Measurements from ENCODE around the gene DLL4. TPM values are rescaled to one million over a fixed set of nuclear protein-coding genes. Genes with fewer than 3 reads are reported as not detected.

DLL4 gene
- polyA plus RNA-seq, 1 donor from 2014 or later = 2.2 TPM

DNA sequence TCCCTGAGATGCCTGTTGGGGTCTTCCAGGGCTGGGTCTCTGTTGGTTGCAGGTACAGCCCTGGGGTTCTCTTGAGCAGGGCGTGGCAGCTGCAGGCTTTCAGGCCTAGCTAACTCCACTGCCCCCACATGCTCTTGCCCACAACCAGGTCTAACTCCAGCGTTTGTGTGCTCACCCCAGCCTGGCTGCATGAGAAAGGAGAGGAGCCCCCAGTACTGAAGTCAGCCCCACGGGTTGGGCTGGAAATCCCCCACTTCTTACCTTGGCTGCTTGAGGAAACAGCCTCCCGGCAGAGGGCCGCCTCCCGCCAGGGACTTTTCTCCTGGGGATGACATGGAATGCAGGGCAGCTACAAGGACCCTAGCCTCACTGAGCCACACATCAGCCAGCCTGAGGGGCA is 16.7 kb upstream of the DLL4 start:
- H4K20me1 ChIP-seq (ENCODE audit: insufficient read depth) = no peaks in the 10 kb centered on the region
- no peak overlapping the region for H3K4me3 ChIP-seq (ENCODE audit: low read length)
- no peaks in the 10 kb centered on the region for H3K36me3 ChIP-seq (ENCODE audit: insufficient read depth, low read length)
- H3K27me3 ChIP-seq (ENCODE audit: insufficient read depth, low read depth, low read length) = no peaks in the 10 kb centered on the region
- no peaks in the 10 kb centered on the region for H3K9me2 ChIP-seq (ENCODE audit: insufficient read depth, low read length)
- no peaks in the 10 kb centered on the region for H3F3A ChIP-seq (ENCODE audit: insufficient read depth, low read length, poor library complexity, severe bottlenecking)
- H3K79me2 ChIP-seq (replicated peaks; ENCODE audit: insufficient read depth, low read length) = no peaks in the 10 kb centered on the region
- no peak overlapping the region for H3K4me2 ChIP-seq (ENCODE audit: low read length)
- no peak overlapping the region for H3K9ac ChIP-seq (ENCODE audit: low read length)
- H3K9me3 ChIP-seq (ENCODE audit: low read length) = no peaks in the 10 kb centered on the region
- H3K27ac ChIP-seq (ENCODE audit: low read length) = no peak overlapping the region
- no peak for TF ChIP-seq POLR2AphosphoS5 (IDR thresholded peaks at IDR 0.05)
- no peak for TF ChIP-seq MXI1 (conservative IDR thresholded peaks at IDR 0.05; ENCODE audit: poor library complexity, severe bottlenecking)
- TF ChIP-seq EZH2 (IDR thresholded peaks at IDR 0.05; ENCODE audit: borderline replicate concordance, insufficient read depth, low read length, poor library complexity, severe bottlenecking) = no peak
- TF ChIP-seq RAD21 (conservative IDR thresholded peaks at IDR 0.05) = no peak
- TF ChIP-seq TAF1 (IDR thresholded peaks at IDR 0.05; ENCODE audit: low read depth) = no peak
- no peak for TF ChIP-seq SMC3 (conservative IDR thresholded peaks at IDR 0.05; ENCODE audit: poor library complexity)
- TF ChIP-seq, protein P1, sequence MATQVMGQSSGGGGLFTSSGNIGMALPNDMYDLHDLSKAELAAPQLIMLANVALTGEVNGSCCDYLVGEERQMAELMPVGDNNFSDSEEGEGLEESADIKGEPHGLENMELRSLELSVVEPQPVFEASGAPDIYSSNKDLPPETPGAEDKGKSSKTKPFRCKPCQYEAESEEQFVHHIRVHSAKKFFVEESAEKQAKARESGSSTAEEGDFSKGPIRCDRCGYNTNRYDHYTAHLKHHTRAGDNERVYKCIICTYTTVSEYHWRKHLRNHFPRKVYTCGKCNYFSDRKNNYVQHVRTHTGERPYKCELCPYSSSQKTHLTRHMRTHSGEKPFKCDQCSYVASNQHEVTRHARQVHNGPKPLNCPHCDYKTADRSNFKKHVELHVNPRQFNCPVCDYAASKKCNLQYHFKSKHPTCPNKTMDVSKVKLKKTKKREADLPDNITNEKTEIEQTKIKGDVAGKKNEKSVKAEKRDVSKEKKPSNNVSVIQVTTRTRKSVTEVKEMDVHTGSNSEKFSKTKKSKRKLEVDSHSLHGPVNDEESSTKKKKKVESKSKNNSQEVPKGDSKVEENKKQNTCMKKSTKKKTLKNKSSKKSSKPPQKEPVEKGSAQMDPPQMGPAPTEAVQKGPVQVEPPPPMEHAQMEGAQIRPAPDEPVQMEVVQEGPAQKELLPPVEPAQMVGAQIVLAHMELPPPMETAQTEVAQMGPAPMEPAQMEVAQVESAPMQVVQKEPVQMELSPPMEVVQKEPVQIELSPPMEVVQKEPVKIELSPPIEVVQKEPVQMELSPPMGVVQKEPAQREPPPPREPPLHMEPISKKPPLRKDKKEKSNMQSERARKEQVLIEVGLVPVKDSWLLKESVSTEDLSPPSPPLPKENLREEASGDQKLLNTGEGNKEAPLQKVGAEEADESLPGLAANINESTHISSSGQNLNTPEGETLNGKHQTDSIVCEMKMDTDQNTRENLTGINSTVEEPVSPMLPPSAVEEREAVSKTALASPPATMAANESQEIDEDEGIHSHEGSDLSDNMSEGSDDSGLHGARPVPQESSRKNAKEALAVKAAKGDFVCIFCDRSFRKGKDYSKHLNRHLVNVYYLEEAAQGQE (IDR thresholded peaks at IDR 0.05; ENCODE audit: borderline replicate concordance) = no peak
- TF ChIP-seq, protein P2, sequence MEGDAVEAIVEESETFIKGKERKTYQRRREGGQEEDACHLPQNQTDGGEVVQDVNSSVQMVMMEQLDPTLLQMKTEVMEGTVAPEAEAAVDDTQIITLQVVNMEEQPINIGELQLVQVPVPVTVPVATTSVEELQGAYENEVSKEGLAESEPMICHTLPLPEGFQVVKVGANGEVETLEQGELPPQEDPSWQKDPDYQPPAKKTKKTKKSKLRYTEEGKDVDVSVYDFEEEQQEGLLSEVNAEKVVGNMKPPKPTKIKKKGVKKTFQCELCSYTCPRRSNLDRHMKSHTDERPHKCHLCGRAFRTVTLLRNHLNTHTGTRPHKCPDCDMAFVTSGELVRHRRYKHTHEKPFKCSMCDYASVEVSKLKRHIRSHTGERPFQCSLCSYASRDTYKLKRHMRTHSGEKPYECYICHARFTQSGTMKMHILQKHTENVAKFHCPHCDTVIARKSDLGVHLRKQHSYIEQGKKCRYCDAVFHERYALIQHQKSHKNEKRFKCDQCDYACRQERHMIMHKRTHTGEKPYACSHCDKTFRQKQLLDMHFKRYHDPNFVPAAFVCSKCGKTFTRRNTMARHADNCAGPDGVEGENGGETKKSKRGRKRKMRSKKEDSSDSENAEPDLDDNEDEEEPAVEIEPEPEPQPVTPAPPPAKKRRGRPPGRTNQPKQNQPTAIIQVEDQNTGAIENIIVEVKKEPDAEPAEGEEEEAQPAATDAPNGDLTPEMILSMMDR (IDR thresholded peaks at IDR 0.05; ENCODE audit: poor library complexity, severe bottlenecking) = no peak
- TF ChIP-seq EP300 (conservative IDR thresholded peaks at IDR 0.05; ENCODE audit: poor library complexity, severe bottlenecking) = no peak
- no peak overlapping the region for H2AFZ ChIP-seq (ENCODE audit: low read depth, low read length)

DNA sequence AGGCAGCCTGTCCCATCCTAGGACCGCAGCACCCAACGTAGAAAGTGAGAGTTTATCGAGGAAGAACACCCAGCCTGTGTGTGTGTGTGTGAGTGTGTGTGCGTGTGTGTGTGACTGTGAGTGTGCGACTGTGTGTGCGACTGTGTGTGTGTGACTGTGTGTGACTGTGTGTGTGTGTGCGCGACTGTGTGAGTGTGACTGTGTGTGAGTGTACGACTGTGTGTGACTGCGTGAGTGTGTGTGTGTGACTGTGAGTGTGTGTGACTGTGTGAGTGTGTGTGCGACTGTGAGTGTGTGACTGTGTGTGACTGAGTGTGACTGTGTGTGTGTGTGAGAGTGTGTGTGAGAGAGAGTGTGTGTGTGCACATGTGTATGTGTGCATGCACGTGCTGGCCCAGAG is 15.1 kb upstream of the DLL4 start:
- Histone ChIP-seq H3K27ac (ENCODE audit: low read length) (no peak overlapping the region), H2AFZ (ENCODE audit: low read depth, low read length) (no peak overlapping the region), H3K9ac (ENCODE audit: low read length) (no peak overlapping the region), H3K27me3 (ENCODE audit: insufficient read depth, low read depth, low read length) (no peaks in the 10 kb centered on the region), H3K4me3 (ENCODE audit: low read length) (no peak overlapping the region), H3K4me2 (ENCODE audit: low read length) (no peak overlapping the region), H3F3A (ENCODE audit: insufficient read depth, low read length, poor library complexity, severe bottlenecking) (no peaks in the 10 kb centered on the region), H3K9me2 (ENCODE audit: insufficient read depth, low read length) (no peaks in the 10 kb centered on the region), H3K9me3 (ENCODE audit: low read length) (no peaks in the 10 kb centered on the region), H4K20me1 (ENCODE audit: insufficient read depth) (no peaks in the 10 kb centered on the region), H3K79me2 (replicated peaks; ENCODE audit: insufficient read depth, low read length) (no peaks in the 10 kb centered on the region), H3K36me3 (ENCODE audit: insufficient read depth, low read length) (no peaks in the 10 kb centered on the region)
- TF ChIP-seq RAD21 (conservative IDR thresholded peaks at IDR 0.05) (no peak), SMC3 (conservative IDR thresholded peaks at IDR 0.05; ENCODE audit: poor library complexity) (no peak), MXI1 (conservative IDR thresholded peaks at IDR 0.05; ENCODE audit: poor library complexity, severe bottlenecking) (no peak), EZH2 (IDR thresholded peaks at IDR 0.05; ENCODE audit: borderline replicate concordance, insufficient read depth, low read length, poor library complexity, severe bottlenecking) (no peak), POLR2AphosphoS5 (IDR thresholded peaks at IDR 0.05) (no peak), TAF1 (IDR thresholded peaks at IDR 0.05; ENCODE audit: low read depth) (no peak), EP300 (conservative IDR thresholded peaks at IDR 0.05; ENCODE audit: poor library complexity, severe bottlenecking) (no peak)
- TF ChIP-seq, protein P2 (IDR thresholded peaks at IDR 0.05; ENCODE audit: poor library complexity, severe bottlenecking) = no peak
- TF ChIP-seq, protein P1 (IDR thresholded peaks at IDR 0.05; ENCODE audit: borderline replicate concordance) = no peak

Data from neural cell (in vitro differentiated cells).